ENCODE measurements around the gene ALKBH5.

- TF ChIP-seq POLR2A (IDR thresholded peaks at IDR 0.05) (no peak), CTCF (IDR thresholded peaks at IDR 0.05) (no peak), POLR2AphosphoS5 (IDR thresholded peaks at IDR 0.05) (no peak), EP300 (IDR thresholded peaks at IDR 0.05) (no peak)
Measured at GRCh38 chr17:18253187-18253884, 69.7 kb downstream of the ALKBH5 start.
